ENCODE data around the gene HOXB6.
A peak's percentile ranks its signal among the peaks of the same experiment; 100 is the strongest.

Gene HOXB6

GRCh38 chr17:48620461-48621139 lies 15.8 kb upstream of the HOXB6 start (continued):
- TF ChIP-seq ZBTB10 (tag by site-specific recombination; IDR thresholded peaks at IDR 0.05) (no peak), ZNF510 (tag by site-specific recombination; IDR thresholded peaks at IDR 0.05; ENCODE audit: insufficient replicate concordance) (no peak), ZBTB17 (tag by site-specific recombination; IDR thresholded peaks at IDR 0.05) (peak; percentile 77), ZNF449 (tag by site-specific recombination; IDR thresholded peaks at IDR 0.05) (no peak), HOXC10 (CRISPR knock-in tag; IDR thresholded peaks at IDR 0.05) (no peak), ZNF184 (tag by site-specific recombination; IDR thresholded peaks at IDR 0.05) (no peak), ZIC2 (tag by site-specific recombination; IDR thresholded peaks at IDR 0.05) (peak; percentile 82)

GRCh38 chr17:48619826-48620449 lies 15.2 kb upstream of the HOXB6 start:
- peak overlapping the region; percentile 44 for H3K27ac ChIP-seq (ENCODE audit: extremely low read depth, low read depth, low read length)
- peaks cover 48% of the 10 kb centered on the region for H3K4me1 ChIP-seq (ENCODE audit: control insufficient read depth, insufficient read depth, low read length)
- H3K36me3 ChIP-seq (ENCODE audit: control insufficient read depth in 2 of 2, insufficient read depth in 1 of 2, low read length in 2 of 2) = peaks cover 0 to 26% of the 10 kb centered on the region in 2 experiments; a peak in 1 of 3 replicates
- CTCF ChIA-PET = interaction anchor here (0.7 to 2.7 kb wide), 7 partner anchors 19 to 442 kb away, joined by 3 to 7 read pairs (median 4); no protein-coding TSS in a partner anchor
- no peaks in the 10 kb centered on the region for H3K9me3 ChIP-seq (ENCODE audit: control insufficient read depth, insufficient read depth, low read depth, low read length)
- H3K4me3 ChIP-seq (ENCODE audit: low read depth, low read length) = no peak overlapping the region
- POLR2A ChIA-PET = interaction anchor here (0.6 kb wide), 1 partner anchor 729 kb away, joined by 3 read pairs; no protein-coding TSS in a partner anchor
- TF ChIP-seq ZEB2 (tag by site-specific recombination; IDR thresholded peaks at IDR 0.05) (peak; percentile 11; the same call in 1 of the 2 replicates), ZNF350 (tag by site-specific recombination; IDR thresholded peaks at IDR 0.05) (no peak), ZNF404 (tag by site-specific recombination; IDR thresholded peaks at IDR 0.05) (0 out of 2 replicates have a peak, but pooled peaks have one; percentile 16), ZNF701 (tag by site-specific recombination; IDR thresholded peaks at IDR 0.05) (no peak), ZNF76 (tag by site-specific recombination; IDR thresholded peaks at IDR 0.05; ENCODE audit: borderline replicate concordance, low read depth) (0 out of 2 replicates have a peak, but pooled peaks have one; percentile 2), ZBTB20 (tag by site-specific recombination; IDR thresholded peaks at IDR 0.05) (peak; percentile 86), ZNF654 (tag by site-specific recombination; IDR thresholded peaks at IDR 0.05; ENCODE audit: low read depth) (peak; percentile 5; the same call in 1 of the 2 replicates), SP7 (tag by site-specific recombination; IDR thresholded peaks at IDR 0.05) (0 out of 2 replicates have a peak, but pooled peaks have one; percentile 15), ZNF341 (tag by site-specific recombination; IDR thresholded peaks at IDR 0.05; ENCODE audit: low read depth) (peak; percentile 27; the same call in 1 of the 2 replicates), ZBTB8A (tag by site-specific recombination; IDR thresholded peaks at IDR 0.05) (peak; percentile 53; the same call in 1 of the 2 replicates), ZNF16 (tag by site-specific recombination; IDR thresholded peaks at IDR 0.05; ENCODE audit: low read depth) (no peak), ZSCAN5A (tag by site-specific recombination; IDR thresholded peaks at IDR 0.05) (no peak), ZBTB7A (tag by site-specific recombination; IDR thresholded peaks at IDR 0.05; ENCODE audit: low read depth) (no peak), ZNF664 (tag by site-specific recombination; IDR thresholded peaks at IDR 0.05) (peak; percentile 38; the same call in 1 of the 2 replicates), ZSCAN30 (tag by site-specific recombination; IDR thresholded peaks at IDR 0.05) (peak; percentile 73), PATZ1 (tag by site-specific recombination; IDR thresholded peaks at IDR 0.05) (peak; percentile 44; the same call in 1 of the 2 replicates), KLF17 (tag by site-specific recombination; IDR thresholded peaks at IDR 0.05) (no peak; the same call in none of the 2 replicates), ZNF324 (tag by site-specific recombination; IDR thresholded peaks at IDR 0.05) (peak; percentile 21; the same call in 1 of the 2 replicates), ZNF555 (tag by site-specific recombination; conservative IDR thresholded peaks at IDR 0.05) (no peak), IKZF3 (tag by site-specific recombination; IDR thresholded peaks at IDR 0.05) (peak; percentile 57)
